MM.1S (cell line): ENCODE results near the gene SF3B2.

ENCODE experiments used
- DNase-seq: peaks from one replicate; pipeline ENCODE4 v3.0.0-alpha.2; 2015
- H2AFZ ChIP-seq: fragments of 300-600 bp; sonication (generic); 2 replicates; pipeline ENCODE4 v1.6.0; 2016; ENCODE audit warnings: antibody characterized with exemption, low read length
- H3F3A ChIP-seq: fragments of 300-600 bp; sonication (generic); 2 replicates; pipeline ENCODE4 v1.6.1; 2016; ENCODE audit warnings: mild to moderate bottlenecking, antibody characterized with exemption, low read length, moderate library complexity, mixed read lengths; ENCODE audit not compliant: insufficient read depth
- H3K27ac ChIP-seq: fragments of 300-600 bp; sonication (generic); 2 replicates; pipeline ENCODE4 v1.5.1; 2016; ENCODE audit warnings: mild to moderate bottlenecking, low read length
- H3K27me3 ChIP-seq: fragments of 300-600 bp; sonication (generic); replicated peaks from 2 replicates; pipeline ENCODE4 v1.6.0; 2016; ENCODE audit warnings: low read length; ENCODE audit not compliant: insufficient read depth
- H3K36me3 ChIP-seq: fragments of 300-600 bp; sonication (generic); replicated peaks from 2 replicates; pipeline ENCODE4 v1.6.1; 2016; ENCODE audit warnings: mild to moderate bottlenecking, low read length, mixed read lengths; ENCODE audit not compliant: insufficient read depth
- H3K4me1 ChIP-seq: fragments of 300-600 bp; sonication (generic); 2 replicates; pipeline ENCODE4 v1.6.1; 2016; ENCODE audit warnings: low read length, mixed read lengths
- H3K4me2 ChIP-seq: fragments of 300-600 bp; sonication (generic); 2 replicates; pipeline ENCODE4 v1.6.0; 2016; ENCODE audit warnings: low read depth, low read length
- H3K4me3 ChIP-seq: fragments of 300-600 bp; sonication (generic); 2 replicates; pipeline ENCODE4 v1.5.1; 2016; ENCODE audit warnings: low read length, mixed read lengths
- H3K79me2 ChIP-seq: fragments of 300-600 bp; sonication (generic); 2 replicates; pipeline ENCODE4 v1.6.1; 2016; ENCODE audit warnings: mixed run types, low read length, mixed read lengths
- H3K9ac ChIP-seq: fragments of 300-600 bp; sonication (generic); 2 replicates; pipeline ENCODE4 v1.6.1; 2016; ENCODE audit warnings: low read length, mixed read lengths
- H3K9me2 ChIP-seq: fragments of 300-600 bp; sonication (generic); replicated peaks from 2 replicates; pipeline ENCODE4 v1.6.1; 2016; ENCODE audit warnings: mild to moderate bottlenecking, low read length, mixed read lengths; ENCODE audit not compliant: insufficient read depth
- H3K9me3 ChIP-seq: fragments of 300-600 bp; sonication (generic); replicated peaks from 2 replicates; pipeline ENCODE4 v1.6.1; 2016; ENCODE audit warnings: mild to moderate bottlenecking, low read length, mixed read lengths; ENCODE audit not compliant: insufficient read depth
- H4K20me1 ChIP-seq: fragments of 300-600 bp; sonication (generic); 2 replicates; pipeline ENCODE4 v1.6.1; 2016; ENCODE audit warnings: mild to moderate bottlenecking, low read length, moderate library complexity, mixed read lengths; ENCODE audit not compliant: insufficient read depth
- EZH2 ChIP-seq: fragments of 300-600 bp; sonication (generic); optimal IDR thresholded peaks from 2 replicates; pipeline ENCODE3; 2017; ENCODE audit warnings: low read depth, mild to moderate bottlenecking, antibody characterized with exemption, low read length, mixed read lengths
- EZH2phosphoT487 ChIP-seq: fragments of 300-600 bp; sonication (generic); IDR thresholded peaks from 2 replicates; pipeline ENCODE4 v1.6.1; 2018; ENCODE audit warnings: antibody characterized with exemption, low read length
- TF ChIP-seq, protein P1 (sequence below): fragments of 300-600 bp; sonication (generic); IDR thresholded peaks from 2 replicates; pipeline ENCODE4 v1.5.1; 2016; ENCODE audit warnings: antibody characterized with exemption, low read length, mixed read lengths

Gene SF3B2

DNA sequence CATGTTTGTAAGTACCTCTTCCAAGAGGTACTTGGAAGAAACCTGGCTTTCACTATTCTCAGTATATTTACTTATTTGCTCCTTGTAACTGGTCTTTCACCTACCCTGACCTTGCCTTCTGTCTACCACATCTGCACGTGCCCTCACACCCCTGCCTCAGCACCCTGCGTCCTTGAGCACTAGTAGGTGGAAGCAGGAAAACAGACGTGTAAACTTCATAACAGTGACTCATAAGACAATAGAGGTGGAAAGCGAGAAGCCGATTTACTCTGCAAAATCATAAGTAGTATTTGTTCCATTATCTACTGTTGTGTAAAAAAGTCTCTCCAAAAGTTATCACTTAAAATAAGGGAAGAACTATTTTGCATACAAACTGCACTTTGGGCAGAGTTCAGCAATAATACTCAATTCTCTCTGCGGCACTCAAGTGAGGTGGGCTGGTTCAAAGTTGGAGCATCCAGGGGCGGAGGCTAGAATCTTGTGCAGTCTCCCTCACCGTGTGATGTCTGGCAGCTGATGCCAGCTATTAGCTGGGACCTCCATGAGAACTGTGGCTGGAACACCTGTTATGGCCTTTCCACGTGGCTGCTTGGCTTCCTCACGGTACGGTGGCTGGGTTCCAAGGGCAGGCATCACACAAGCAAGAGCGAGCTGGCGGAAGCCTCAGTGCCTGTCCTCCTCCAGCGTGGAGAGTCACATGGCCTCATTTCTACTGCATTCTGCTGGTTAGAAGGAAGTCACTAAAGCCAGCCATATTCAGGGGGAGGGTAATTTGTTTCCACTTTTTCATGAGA lies 48.3 kb downstream of the SF3B2 start:
- no peaks in the 10 kb centered on the region for H3K36me3 ChIP-seq
- H3F3A ChIP-seq = no peaks in the 10 kb centered on the region
- no peak overlapping the region for H3K9ac ChIP-seq
- peaks cover 4% of the 10 kb centered on the region; the same call in 1 of the 2 replicates for H3K79me2 ChIP-seq
- no peak overlapping the region for H3K4me3 ChIP-seq
- no peak for DNase-seq
- no peaks in the 10 kb centered on the region for H3K9me3 ChIP-seq
- TF ChIP-seq EZH2 (no peak), EZH2phosphoT487 (no peak)
- TF ChIP-seq, protein P1, sequence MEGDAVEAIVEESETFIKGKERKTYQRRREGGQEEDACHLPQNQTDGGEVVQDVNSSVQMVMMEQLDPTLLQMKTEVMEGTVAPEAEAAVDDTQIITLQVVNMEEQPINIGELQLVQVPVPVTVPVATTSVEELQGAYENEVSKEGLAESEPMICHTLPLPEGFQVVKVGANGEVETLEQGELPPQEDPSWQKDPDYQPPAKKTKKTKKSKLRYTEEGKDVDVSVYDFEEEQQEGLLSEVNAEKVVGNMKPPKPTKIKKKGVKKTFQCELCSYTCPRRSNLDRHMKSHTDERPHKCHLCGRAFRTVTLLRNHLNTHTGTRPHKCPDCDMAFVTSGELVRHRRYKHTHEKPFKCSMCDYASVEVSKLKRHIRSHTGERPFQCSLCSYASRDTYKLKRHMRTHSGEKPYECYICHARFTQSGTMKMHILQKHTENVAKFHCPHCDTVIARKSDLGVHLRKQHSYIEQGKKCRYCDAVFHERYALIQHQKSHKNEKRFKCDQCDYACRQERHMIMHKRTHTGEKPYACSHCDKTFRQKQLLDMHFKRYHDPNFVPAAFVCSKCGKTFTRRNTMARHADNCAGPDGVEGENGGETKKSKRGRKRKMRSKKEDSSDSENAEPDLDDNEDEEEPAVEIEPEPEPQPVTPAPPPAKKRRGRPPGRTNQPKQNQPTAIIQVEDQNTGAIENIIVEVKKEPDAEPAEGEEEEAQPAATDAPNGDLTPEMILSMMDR = no peak
- H4K20me1 ChIP-seq = no peaks in the 10 kb centered on the region; the same call in 1 of the 2 replicates
- H3K4me1 ChIP-seq = no peaks in the 10 kb centered on the region
- H2AFZ ChIP-seq = no peak overlapping the region
- no peak overlapping the region for H3K27ac ChIP-seq
- no peak overlapping the region for H3K4me2 ChIP-seq
- no peaks in the 10 kb centered on the region for H3K9me2 ChIP-seq
- no peaks in the 10 kb centered on the region for H3K27me3 ChIP-seq

DNA sequence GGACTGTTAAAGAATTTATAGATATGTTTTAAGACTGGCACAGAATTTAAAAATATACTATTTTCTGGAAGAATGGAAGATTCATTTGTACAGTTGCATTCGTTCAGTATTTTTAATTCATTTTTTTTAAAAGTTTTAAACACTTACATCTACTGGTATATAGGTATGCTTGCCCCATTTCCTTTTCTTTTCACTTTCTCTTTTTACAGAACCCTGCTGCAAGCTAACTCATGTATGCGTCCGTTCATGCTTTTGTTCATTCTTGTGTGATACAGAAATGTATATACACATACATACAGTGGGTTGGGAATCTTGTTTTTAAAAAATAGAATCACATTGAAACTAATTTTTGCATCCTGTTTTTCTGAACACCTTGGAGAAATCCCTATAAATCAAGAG lies 48.9 kb downstream of the SF3B2 start:
- Histone ChIP-seq H3K4me2 (no peak overlapping the region), H3K4me3 (no peak overlapping the region), H3K9ac (no peak overlapping the region), H3K79me2 (peaks cover 4% of the 10 kb centered on the region; the same call in 1 of the 2 replicates), H3K27me3 (no peaks in the 10 kb centered on the region), H3K9me2 (no peaks in the 10 kb centered on the region), H3K27ac (no peak overlapping the region), H4K20me1 (no peaks in the 10 kb centered on the region; the same call in 1 of the 2 replicates), H2AFZ (no peak overlapping the region), H3K9me3 (no peaks in the 10 kb centered on the region), H3K4me1 (no peaks in the 10 kb centered on the region), H3K36me3 (no peaks in the 10 kb centered on the region), H3F3A (no peaks in the 10 kb centered on the region)
- TF ChIP-seq EZH2 = no peak
- no peak for TF ChIP-seq EZH2phosphoT487
- TF ChIP-seq, protein P1 = no peak
- DNase-seq = no peak

DNA sequence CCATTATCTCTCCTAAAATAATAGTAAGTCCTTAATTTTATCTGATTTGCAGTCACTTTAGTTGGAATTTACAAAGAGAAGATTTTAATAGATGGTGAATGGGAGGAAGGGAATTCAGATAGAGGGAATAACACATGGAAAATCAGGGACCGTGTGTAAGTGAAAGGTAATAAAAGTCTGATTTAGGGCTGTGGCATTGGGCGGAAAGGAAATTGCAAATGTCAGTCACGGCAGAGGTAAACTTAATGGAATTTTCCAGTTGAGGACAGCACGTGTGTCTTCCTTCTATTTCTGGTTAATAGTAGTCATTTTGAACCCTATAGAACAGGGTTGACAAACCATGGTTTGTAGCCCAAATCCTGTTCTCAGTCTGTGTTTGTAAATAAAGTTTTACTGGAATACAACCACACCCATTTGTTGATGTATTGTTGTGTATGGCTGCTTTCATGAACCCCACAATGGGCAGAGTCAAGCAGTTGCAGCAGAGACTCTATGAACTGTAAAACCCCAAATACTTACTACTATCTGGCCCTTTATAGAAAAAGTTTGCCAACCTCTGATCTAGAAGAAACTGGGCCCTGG lies 52.0 kb downstream of the SF3B2 start:
- Histone ChIP-seq H3K27ac (no peak overlapping the region), H3K9ac (no peak overlapping the region), H3K27me3 (no peaks in the 10 kb centered on the region), H3K9me3 (no peaks in the 10 kb centered on the region), H2AFZ (no peak overlapping the region), H3K9me2 (no peaks in the 10 kb centered on the region), H3K4me2 (no peak overlapping the region), H3F3A (no peaks in the 10 kb centered on the region), H4K20me1 (no peaks in the 10 kb centered on the region; the same call in 1 of the 2 replicates), H3K79me2 (no peaks in the 10 kb centered on the region), H3K36me3 (no peaks in the 10 kb centered on the region), H3K4me1 (no peaks in the 10 kb centered on the region), H3K4me3 (no peak overlapping the region)
- TF ChIP-seq EZH2phosphoT487 (no peak), EZH2 (no peak)
- TF ChIP-seq, protein P1 = no peak
- no peak for DNase-seq
